Activated CD4-positive, alpha-beta T cell treated with anti-CD3 and anti-CD28 coated beads, Interleukin-10, Interleukin-2, amounts not matched to agents 100 ng/mL and 50 ng/mL, durations not matched to agents 16 hours and 8 hours (primary cell): ENCODE results near the gene HTD2.

ENCODE experiments used
- DNase-seq: peaks from one replicate; pipeline ENCODE4 v3.0.0-alpha.2; 2020

The HTD2 gene

DNA sequence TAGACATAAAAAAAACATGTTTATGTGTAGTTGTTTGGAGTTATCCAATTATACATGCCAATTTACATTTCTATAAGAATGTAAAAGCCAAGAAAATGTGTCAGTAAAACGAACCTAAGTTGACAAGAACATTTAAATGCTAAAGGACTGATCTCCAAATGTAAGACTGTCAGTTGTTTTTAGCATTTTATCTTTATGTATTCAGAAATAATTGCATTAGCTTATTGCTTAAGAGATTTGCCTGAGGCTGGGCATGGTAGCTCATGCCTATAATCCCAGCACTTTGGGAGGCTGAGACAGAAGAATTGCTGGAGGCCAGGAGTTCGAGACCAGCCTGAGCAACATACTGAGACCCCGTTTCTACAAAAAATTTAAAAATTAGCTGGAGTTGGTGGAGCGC is 53.3 kb downstream of the HTD2 start:
- no peak for DNase-seq

DNA sequence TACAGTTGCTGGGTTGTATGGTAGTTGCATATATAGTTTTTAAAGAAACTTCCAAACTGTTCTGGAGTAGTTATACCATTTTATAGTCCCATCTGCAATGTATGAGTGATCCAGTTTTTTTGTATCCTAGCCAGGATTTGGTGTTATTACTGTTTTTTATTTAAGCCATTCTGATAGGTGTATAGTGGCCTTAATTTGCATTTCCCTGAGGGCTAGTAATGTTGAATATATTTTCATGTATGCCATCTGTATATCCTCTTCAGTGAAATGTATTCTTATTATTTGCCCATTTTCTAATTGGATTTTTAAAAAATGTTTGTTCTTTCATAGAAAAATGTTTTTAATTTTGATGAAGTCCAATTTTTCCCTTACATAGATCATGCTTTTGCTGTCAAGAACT is 55.5 kb downstream of the HTD2 start:
- DNase-seq, result no peak

DNA sequence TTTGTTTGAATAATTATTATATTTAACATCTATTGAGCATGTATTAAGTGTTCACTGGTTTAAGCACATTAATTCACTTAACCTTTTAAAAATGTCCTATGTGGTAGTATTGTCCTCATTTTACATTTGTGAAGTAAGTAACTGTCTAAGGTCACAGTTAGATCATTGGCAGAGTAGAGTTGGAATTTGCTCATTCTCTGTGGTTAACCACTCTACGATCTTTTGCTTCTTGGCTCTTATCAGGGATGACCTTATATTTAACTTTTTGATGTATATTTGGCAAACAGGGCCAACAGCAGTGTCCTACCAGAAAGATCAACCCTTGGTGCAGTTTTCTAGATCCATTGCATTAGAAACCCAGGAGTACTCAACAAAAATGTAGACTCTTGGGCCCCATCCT is 60.4 kb downstream of the HTD2 start:
- DNase-seq, result no peak

DNA sequence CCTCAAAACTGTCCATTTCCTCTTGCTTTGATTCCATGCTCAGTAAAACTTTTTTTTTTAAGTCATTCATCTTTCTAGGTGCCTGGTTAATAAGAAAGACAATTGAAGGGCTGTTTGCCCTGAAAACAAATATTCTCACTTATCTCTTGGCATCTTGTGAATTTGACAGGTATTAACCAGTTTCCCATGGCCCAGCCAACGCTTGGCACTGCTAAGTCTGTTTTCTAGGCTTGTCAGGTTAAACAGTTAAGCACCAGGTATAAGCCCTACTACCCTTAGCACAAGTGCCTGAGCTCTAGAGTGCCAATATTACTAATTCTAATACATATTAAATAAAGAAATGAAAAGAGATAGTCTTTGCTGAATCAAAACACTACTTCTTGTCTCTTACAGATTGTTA is 62.7 kb downstream of the HTD2 start:
- DNase-seq, result no peak
